ENCODE measurements around the gene RAB44.

- TF ChIP-seq CTCF (conservative IDR thresholded peaks at IDR 0.05 in 1 of 2, IDR thresholded peaks at IDR 0.05 in 1 of 2; ENCODE audit: extremely low read depth in 1 of 2, insufficient read depth in 1 of 2, low read depth in 1 of 2, low read length in 2 of 2) = no peak
- no peak for TF ChIP-seq EZH2 (IDR thresholded peaks at IDR 0.05; ENCODE audit: borderline replicate concordance, low read length)
These were observed 19.1 kb upstream of the RAB44 start, which contains the start of gene CDKN1A for GRCh38 chr6:36678488-36679042.

All from mammary epithelial cell (primary cell).